ENCODE data around the gene MLLT10.

The MLLT10 gene

DNA sequence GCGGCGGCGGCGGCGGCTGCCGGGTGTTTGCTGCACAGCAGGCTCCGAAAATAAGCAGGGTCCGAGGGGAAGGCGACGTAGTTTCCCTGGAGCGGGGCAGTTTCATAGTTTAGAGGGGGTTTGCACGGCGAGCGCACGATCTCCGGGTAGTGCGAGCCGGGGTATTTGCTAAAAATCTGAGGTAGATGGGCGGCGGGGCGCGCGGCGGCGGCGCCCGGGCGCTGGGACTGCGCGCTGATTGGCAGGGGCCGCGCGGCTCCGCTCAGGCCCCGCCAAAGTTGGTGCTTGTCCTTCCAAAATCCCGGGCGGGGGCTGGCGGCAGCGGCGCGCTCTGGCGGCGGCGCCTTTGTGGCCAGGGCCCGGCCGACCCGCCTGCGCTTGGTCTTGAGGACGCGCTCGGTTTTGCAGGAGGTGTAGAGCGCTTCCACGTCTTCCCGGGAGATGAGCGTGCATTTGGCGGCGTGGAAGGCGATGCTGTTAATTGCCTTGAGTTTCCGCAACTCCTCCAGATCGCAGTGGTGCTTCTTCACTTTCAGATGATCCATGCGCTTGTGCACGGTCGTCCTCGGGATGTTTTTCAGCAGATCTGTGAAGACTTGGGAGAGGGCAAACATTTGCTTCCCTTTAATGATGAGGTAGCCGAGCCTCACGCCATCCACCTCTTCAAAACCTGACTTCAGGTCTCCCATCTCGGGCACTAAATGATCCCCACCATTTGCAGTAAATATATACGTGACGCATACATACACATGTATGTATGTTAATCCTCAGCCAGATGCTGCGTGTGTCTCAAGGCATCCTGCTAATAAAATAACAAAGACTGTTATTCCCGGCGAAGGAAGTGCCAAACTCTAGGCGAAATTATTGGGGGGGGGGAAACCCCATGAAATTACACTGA lies 16.6 kb upstream of the MLLT10 start:
- no peak for DNase-seq

DNA sequence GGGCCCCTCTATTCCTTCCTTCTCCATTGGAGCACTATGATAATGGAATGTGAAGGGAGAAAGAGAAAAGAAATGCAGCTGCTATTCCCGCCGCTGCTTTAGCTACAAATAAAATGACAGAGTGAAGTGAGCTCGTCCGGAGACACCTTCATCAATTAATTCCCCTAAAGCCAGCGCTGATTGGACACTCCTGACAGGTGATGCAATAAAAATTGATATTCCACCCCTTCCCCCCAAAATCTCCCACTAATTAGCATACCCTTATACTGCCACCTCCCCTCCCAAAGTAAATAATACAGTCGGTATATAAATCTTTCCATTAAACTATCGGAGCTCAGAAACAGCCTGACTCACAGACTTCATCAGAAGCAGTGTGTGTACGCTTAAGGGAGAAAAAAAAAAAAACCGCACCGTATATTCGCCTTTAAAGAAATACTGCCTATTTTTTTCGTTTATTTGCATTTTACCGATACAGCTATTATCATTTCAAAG lies 15.8 kb upstream of the MLLT10 start:
- DNase-seq = no peak

DNA sequence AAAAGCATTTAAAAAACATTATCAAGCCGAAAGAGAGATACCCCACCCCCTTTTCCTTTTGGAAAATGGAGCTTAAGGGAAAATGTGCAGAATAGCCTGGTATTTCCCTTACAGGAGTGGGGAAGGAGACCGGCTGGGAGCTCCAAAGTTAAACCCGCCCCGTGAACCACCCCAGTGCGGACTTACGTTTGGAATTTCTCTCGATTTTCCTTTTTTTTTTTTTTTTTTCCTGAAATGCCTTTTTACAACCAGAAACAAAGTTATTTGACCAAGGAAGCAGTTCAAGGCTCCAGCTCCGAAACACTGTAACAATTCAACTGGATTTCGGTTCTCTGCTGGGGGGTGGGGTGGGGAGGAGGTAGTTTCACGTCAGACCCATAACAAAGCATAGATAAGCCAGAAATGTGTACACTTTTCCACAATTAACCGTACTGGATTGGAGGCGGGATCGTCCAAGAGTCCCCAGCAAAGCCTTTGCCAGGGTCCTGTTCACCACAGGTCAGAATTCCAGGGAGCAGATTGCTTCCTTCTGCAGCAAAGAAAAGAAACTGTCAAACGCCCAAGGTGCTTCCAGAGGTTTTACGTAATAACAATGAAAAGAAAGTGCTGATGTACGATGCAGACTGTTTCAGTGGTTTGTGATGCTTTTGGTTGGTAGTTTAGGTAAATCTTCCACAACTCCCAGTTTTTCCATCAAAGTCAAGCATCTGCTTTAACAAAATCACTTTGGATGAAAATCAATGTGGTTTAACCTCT lies 15.2 kb upstream of the MLLT10 start:
- no peak for DNase-seq

DNA sequence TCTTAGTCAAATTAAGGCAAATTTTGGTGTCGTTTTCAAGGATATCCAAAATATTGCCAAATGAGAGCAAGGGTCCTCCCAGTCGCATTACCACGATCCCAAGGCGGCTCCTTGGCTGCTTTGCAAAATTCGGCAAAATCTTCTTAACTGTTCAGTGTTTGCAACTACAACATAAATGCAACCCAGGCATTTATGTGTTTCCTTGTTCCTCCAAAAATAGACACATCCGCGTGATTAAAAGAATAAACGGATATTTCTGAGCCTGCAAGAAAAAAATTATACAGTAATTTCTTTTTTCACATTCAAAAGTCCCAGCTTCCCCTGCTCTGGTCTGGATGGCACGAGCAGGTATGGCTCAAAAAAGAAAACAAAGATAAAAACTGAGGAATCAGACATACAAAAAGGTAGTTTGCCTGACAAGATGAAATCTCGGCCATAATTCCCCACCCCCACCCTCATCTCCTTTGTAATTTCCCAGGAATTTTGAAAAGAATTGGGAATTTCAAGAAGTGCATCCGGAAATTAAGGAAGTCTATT lies 14.6 kb upstream of the MLLT10 start:
- DNase-seq = no peak

DNA sequence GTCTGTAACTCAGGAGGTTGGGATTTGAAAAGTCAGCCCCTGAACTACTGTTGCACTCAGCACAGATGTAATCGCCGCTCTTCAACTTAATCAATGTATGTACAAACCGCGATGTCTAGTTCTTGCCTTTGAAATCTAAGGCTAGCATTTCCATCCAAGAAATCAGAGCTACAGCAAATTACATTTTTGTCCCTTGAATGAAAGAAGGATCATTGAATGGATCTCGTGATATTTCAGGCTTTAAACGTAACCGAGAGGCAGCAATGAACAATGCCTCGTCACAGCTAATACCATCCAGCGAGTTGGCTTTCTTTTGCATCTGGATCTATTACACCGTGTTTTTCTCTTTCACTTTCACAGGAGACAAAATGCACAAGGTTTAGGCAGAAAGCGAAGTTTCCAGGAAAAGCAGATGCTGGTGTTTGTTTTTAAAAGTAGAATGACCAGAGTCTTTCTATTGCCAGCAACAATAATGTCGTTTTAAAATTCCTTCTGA lies 14.0 kb upstream of the MLLT10 start:
- DNase-seq = peak in 1 of 2 donors; percentile 46

DNA sequence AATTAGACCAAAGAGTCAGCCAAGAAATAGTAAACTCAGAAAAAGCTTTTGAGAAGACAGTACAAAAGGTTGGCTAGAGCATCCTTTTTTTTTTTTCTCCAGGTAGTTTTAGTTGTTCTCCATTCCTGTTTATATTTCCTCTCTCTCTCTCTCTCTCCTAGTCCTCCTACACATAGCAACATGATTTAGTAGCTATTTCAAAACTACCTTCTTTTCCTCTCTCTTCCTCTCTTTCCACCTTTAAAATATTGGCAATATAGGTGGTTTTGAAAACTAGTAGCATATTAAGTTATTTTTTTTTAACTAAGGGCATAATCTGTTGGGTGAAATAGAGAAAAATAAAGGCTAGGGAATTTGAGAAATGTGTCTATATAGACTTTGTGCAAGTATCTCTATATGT lies 13.5 kb upstream of the MLLT10 start:
- no peak for DNase-seq

DNA sequence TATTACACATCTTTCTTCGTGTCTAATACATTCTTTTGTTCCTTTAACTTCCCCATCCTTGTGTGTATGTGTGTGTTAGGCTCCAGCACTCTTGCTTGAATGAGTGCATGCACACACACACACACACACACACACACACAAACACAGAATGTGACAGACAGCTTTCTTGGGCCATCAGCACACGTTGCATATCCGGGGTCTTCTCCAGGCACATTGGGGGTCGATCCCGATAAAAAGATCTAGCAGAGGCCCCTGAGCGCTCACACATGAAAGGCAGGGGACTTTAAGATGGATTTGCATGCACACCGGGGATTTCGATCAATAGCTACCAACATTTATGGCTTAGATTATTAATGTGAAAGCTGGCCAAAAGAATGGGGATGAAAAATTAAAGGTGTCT lies 13.1 kb upstream of the MLLT10 start:
- no peak for DNase-seq

DNA sequence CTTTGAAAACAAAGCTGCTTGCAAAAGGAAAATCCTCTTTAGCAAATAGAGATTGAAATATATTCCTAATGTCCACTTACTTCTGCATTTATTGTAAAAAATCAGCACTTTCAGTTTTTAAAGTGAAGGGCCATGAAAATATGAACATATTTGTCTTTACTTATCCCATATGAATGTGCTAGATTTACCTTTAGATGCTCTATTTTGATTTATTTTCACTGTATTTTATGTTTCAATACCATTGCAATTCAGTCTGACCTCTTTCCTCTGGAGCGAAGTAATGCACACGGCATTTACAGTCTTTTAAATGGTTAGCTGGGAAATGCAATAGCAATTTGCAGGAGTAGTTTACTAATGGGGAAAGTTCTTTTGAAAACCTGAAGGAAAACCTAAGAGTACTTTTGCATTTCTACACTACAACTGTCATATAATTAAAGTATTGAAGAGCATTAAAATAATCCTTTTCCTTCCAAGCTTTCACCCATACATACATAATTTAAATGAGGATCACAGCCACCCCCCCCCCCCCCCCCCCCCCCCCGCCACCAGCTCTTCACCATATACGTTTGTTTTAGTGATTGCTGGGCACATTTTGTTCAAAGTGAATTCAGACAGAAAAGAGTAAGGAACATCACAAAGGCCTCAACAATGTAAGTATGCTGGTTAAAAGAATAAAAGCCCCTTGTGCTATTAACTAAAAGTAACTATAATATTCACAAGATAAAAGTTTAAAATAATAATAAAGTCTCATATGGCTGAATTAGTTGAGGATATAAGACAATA lies 12.1 kb upstream of the MLLT10 start:
- no peak for DNase-seq

DNA sequence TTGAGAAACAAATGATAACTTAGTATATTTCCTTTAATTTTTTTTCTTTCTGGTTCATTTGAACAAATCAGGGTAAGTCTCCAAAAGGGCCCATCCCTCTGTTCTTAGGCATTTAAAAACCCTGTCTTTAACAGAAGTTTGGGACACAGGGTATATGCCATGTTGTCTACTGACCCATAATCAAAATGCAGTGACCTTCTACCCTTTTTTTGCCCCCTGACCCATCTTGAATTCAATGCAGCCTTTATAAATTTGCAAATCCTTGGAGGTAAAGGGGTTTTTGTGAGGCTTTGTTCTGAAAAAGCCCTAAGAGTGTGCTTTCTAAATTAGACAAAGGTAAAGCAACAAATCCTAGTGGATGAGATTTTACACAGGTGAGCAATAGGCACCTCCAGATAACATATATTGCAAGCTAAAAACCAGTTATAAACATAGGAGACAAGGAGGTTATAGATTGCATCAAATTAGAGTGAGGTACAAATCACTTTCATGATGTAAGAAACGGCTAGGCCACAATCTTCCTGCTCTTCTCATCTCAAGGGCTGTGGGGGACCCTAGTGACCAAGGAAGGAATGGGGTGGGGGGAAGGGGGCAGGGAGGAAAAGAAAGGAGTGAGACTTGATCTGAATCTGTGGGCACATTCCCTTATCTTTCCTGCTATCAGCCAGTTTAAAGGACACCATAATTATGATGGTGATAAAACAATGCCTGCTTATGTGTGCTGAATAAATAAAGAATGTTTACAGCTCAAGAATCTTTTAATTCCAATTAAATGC lies 11.2 kb upstream of the MLLT10 start:
- no peak for DNase-seq

DNA sequence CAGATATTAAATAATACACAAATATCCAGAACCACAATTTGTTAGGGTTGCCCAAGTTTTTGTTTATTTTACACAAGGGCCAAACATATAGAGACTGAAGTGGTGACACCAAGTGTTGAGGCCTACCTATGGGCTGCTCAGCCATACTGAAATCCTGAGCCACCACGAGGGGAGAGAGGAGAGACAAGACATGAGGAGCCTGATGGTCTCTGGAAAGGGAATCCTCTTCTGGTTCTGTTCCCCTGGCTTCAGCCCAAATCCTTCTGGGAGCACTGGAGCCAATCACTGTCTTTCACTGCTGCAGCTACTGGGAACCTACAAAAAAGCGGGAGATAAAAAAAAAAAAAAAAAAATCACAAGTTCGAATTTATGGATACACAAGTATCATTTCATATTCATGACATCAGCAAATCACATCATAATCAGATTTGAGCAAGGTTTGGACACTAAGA lies 10.4 kb upstream of the MLLT10 start:
- no peak for DNase-seq

DNA sequence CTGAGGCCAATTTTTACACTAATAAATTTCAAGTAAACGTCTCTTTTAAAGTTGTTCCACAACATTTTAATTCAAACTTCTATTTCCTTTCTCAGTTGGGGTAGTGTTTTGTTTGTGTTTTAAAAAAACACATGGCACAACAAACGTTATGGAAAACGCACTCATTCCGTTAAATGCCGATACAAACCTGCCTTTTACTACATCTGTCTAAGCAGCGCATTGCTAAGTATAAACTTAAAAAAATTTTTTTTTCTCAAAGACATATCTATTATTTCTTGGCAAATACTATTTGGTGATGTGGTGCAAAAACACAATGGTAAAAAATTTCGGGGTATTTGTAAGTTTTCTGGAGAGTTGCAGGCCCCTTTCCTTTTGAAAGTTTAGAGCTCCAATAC lies 9.9 kb upstream of the MLLT10 start:
- no peak for DNase-seq

DNA sequence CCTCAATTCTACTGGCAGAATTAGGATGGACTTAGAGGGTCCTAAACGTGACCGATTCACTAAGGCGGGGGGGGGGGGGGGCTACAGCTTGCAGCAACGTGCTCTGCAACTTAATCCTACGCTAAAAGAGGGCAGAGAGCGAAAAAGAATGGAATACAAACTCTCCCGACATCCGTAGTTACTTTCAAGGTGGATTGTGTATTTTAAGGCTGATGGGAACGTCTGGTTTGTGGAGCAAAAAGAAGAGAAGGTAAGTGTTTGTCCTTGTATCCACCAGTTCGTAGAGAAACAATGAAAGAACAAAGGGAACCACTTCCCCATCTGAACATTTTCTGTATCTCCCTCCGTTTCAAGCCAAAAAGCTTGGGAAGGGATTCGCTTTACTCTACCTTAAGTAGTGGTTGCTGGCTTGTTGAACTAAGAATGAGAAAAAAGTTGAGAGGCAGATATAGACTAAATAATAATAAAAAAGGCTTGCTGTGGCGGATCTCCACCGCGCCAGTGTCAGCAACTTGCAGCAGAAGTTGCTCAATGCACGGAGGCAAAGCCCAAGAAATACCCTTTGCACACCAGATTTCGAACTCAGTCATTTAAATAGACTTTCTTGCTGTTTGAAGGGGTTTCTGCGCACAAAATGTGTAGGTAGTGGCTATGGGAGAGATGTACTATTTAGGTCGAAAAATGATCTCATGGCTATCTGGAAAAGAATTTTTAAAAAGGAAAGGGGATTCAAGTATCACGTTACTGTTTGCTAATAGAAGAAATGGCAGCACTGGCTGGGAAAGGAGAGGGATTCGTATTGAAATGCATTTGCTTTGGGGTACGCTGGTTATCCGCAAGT lies 9.3 kb upstream of the MLLT10 start:
- no peak for DNase-seq

DNA sequence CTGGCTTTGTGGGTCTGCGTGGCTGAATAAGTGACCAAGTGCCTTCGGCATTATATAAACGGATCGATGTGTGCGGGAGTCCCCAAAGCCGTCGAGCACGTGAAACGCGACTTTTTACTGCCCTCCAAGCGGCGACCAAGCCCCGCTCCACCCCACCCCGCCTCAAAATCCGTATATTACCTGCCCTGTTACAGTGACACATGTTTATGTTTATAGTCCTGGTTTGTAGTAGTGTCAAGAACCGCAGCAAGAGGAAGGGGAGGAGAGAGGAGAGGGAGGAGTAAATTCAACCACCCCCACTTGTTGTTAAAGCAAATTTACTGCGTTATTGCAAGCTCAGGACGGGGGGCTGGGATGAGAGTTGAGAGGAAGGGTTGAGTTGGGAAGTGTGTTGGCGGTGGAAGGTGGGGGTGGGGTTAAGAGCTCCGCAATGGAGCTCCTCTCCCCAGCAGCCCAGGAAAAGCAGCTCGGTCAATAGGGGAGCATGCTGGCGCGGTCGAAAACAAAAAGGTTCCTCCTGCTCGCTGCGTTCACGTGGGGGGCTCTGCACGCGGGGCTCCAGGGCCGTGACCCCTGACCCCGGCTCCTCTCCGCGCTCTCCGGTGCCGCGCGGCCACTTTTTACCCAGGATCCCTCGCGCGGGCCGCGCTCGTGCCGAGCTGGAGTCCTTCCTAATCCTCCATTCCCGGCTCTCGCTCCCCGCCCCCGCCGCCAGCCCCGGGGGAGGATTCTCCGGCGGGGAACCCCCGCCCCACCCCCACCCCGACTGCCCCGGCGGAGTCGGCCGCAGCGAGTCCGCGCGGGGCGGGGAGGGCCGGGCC lies 8.5 kb upstream of the MLLT10 start, which contains the start of gene SKIDA1:
SKIDA1 (minus strand) TSS at position 316 of the 821 bp plus-strand sequence. CDS start 7,860 bp downstream, outside the sequence.
- peak; percentile 49 to 65 for DNase-seq

DNA sequence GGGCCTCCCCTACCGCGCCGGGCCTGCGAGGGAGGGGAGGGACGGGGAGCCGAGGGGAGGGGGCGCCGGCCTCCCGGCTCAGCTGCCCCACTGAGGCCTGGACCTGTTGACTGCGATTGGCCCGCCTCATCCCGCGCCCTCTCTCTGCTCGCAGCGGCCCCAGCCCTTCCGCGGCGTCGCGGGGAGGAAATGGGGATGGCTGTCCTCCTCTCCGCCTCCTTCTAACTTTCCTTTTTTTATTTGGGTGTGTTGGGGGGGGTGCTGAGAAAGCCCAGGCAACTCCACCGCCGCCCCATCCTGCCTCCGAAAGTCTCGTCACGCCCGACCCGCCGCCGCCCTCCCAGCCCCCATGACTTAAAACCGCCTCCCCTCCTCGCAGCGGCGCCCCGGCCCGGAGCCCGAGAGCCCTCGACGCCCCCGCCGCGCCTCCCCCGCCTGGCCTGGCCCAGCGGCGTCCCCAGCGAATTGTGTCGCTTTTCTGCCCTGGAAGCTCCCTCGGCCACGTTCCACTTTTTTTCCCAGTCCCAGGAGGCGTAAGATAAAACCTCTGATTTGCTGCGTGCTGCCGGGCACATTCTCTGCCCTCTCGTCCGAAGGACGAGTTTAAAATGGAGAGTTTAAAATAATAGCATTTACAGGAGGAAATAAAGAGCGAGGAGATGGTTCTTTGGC lies 7.7 kb upstream of the MLLT10 start:
- DNase-seq = peak; percentile 48 to 70

DNA sequence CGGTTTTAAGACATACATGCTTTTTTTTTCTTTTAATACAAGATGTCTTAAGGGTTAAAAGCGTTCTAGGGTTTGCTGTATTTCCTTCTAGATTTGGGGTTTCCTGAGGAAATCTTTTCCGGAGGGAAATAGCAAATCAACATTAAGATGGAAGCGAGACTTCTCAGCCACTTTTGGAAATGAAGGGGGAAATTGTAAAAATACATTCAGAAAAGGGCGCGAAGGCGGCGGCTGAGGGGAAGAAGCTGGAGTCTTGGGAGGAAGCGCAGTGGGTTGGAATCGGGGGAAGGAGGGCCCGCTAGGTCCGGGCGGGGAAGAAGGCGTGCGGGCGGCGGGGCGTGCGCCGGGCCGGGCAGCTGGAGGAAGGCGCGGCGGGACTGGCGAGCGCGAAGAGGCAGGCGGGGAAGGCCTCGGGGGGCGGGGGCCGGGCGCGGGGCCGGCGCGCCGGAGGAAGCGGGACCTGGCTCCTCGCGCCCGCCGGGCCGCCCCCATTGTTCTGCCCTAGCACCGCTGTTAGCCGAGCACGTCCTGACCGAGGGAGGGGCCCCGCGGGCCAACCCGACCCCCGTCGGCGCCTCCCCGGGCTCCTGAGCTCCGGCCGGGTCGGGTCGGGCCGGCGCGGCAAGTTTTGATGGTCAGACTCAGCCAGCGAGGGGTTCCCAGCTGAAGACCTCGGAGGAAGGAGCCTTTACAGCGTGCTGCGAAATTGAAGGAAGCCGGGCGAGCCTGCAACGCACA lies 7.0 kb upstream of the MLLT10 start:
- DNase-seq = peak; percentile 19 to 42

DNA sequence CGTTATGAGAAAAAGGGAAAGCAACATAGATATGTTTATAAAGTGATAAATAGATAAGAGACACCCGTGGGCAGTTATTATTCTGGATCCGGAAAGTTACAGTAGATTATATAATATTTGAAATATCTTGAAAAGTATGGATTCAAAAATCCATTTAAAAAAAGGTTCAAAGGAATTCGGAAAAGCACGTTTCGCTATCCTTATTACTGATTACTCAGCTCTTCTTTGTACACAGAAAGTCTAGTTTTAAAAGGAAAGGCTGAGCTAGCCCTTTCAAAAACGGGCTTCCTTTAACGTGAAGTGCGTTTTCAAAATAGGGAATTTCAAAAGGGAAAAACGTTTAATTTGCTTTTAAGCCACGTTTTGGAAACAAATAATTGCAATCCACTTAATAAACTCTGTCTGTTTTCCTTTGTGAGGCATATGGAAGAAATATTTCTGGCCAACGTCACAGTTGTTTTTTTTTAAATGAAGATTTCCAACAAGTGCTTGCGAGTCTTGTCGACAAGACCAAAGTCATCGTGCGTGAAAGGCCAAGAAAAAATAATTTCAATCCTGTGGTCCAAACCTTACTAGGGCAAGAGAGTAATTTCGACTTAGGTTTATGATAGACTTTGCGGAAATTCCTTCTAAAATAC lies 6.3 kb upstream of the MLLT10 start:
- no peak for DNase-seq

DNA sequence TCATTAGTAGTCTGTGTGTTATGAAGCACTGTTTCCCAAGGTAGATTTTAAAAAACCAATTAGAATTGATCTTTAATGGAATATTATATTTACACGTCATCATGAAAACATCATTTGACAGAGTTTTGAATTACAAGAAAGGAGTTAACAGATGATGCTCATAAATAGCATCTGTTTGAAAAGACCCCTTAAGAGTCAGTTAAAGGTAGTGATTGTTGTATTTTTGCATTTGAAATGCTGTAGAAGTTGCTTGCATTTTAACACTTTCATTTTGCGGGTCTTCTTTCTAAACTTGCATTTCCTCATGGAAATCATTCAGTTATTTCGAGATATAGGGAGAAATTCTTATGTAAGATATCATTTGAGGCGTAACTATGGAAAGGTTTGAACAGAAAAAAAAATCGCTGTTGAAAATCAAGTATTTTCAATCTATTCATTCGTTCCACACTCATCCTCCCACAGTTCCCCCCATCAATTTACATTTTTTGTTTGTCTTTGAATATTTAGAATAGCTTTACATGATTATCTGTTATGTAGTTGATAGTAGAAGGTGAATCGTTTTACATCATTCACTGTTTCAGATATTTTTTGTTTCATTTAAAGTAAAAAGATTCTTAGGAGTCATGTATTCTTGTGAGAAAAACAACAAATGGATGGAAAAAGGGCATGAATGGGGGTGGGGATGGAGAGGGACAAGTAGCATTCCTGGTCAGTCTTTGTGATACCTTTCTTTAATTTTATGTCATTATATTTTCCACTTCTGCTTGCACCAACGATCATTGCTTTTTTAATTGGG lies 5.6 kb upstream of the MLLT10 start:
- no peak for DNase-seq

Measured in CD4-positive, alpha-beta T cell treated with Interleukin-4 for 1 hour (primary cell).